ENCODE data around the gene CALHM6.
"Not testable (repeated sequence)": the region's sequence is repeated elsewhere in the genome, so short reads cannot be mapped to it uniquely, and the experiment has no call there.

The CALHM6 gene

GRCh38 chr6:116485559-116486184, 24.5 kb downstream of the CALHM6 start:
- Histone ChIP-seq H3K4me1 (ENCODE audit: low read length) (peaks cover 20% of the 10 kb centered on the region), H3K9me3 (replicated peaks; ENCODE audit: insufficient read depth, low read length) (no peaks in the 10 kb centered on the region), H3K36me3 (replicated peaks; ENCODE audit: insufficient read depth, low read length) (no peaks in the 10 kb centered on the region), H3K27ac (ENCODE audit: low read length) (no peak overlapping the region), H3K9ac (ENCODE audit: low read length) (no peak overlapping the region), H3F3A (ENCODE audit: insufficient read depth, low read length) (no peaks in the 10 kb centered on the region), H4K20me1 (ENCODE audit: insufficient read depth, low read length) (no peaks in the 10 kb centered on the region), H3K27me3 (replicated peaks; ENCODE audit: insufficient read depth, low read length) (no peaks in the 10 kb centered on the region), H3K9me2 (replicated peaks; ENCODE audit: insufficient read depth, low read length) (no peaks in the 10 kb centered on the region), H3K4me2 (ENCODE audit: low read depth, low read length) (no peak overlapping the region), H3K4me3 (ENCODE audit: low read length) (no peak overlapping the region), H2AFZ (ENCODE audit: low read length) (no peak overlapping the region), H3K79me2 (ENCODE audit: low read length) (no peaks in the 10 kb centered on the region)
- DNase-seq: no peak
- no peak for TF ChIP-seq CTCF (IDR thresholded peaks at IDR 0.05; ENCODE audit: low read length)
- TF ChIP-seq EZH2phosphoT487 (IDR thresholded peaks at IDR 0.05; ENCODE audit: low read length): no peak
- TF ChIP-seq EZH2 (optimal IDR thresholded peaks at IDR 0.05; ENCODE audit: low read depth, low read length): no peak

- Histone ChIP-seq H3K9ac (ENCODE audit: low read length) (no peak overlapping the region), H3K27me3 (replicated peaks; ENCODE audit: insufficient read depth, low read length) (no peaks in the 10 kb centered on the region), H3K9me3 (replicated peaks; ENCODE audit: insufficient read depth, low read length) (no peaks in the 10 kb centered on the region), H3K36me3 (replicated peaks; ENCODE audit: insufficient read depth, low read length) (no peaks in the 10 kb centered on the region), H4K20me1 (ENCODE audit: insufficient read depth, low read length) (no peaks in the 10 kb centered on the region), H3K9me2 (replicated peaks; ENCODE audit: insufficient read depth, low read length) (no peaks in the 10 kb centered on the region), H3K4me1 (ENCODE audit: low read length) (no peaks in the 10 kb centered on the region), H3K27ac (ENCODE audit: low read length) (no peak overlapping the region), H3K4me3 (ENCODE audit: low read length) (no peak overlapping the region), H2AFZ (ENCODE audit: low read length) (no peak overlapping the region), H3K4me2 (ENCODE audit: low read depth, low read length) (no peak overlapping the region), H3K79me2 (ENCODE audit: low read length) (no peaks in the 10 kb centered on the region), H3F3A (ENCODE audit: insufficient read depth, low read length) (no peaks in the 10 kb centered on the region)
- DNase-seq: no peak
- TF ChIP-seq EZH2phosphoT487 (IDR thresholded peaks at IDR 0.05; ENCODE audit: low read length) (no peak), EZH2 (optimal IDR thresholded peaks at IDR 0.05; ENCODE audit: low read depth, low read length) (no peak), CTCF (IDR thresholded peaks at IDR 0.05; ENCODE audit: low read length) (no peak)
Observed at GRCh38 chr6:116491610-116492330, 30.6 kb downstream of the CALHM6 start.

GRCh38 chr6:116492331-116493067, 31.3 kb downstream of the CALHM6 start:
- Histone ChIP-seq H3K9me2 (replicated peaks; ENCODE audit: insufficient read depth, low read length) (no peaks in the 10 kb centered on the region), H3K4me3 (ENCODE audit: low read length) (no peak overlapping the region), H3K36me3 (replicated peaks; ENCODE audit: insufficient read depth, low read length) (no peaks in the 10 kb centered on the region), H4K20me1 (ENCODE audit: insufficient read depth, low read length) (no peaks in the 10 kb centered on the region), H3K27me3 (replicated peaks; ENCODE audit: insufficient read depth, low read length) (no peaks in the 10 kb centered on the region), H3K4me1 (ENCODE audit: low read length) (no peaks in the 10 kb centered on the region), H3K79me2 (ENCODE audit: low read length) (no peaks in the 10 kb centered on the region), H3K9ac (ENCODE audit: low read length) (no peak overlapping the region), H3K4me2 (ENCODE audit: low read depth, low read length) (no peak overlapping the region), H3K27ac (ENCODE audit: low read length) (no peak overlapping the region), H2AFZ (ENCODE audit: low read length) (no peak overlapping the region), H3F3A (ENCODE audit: insufficient read depth, low read length) (no peaks in the 10 kb centered on the region), H3K9me3 (replicated peaks; ENCODE audit: insufficient read depth, low read length) (no peaks in the 10 kb centered on the region)
- no peak for TF ChIP-seq EZH2phosphoT487 (IDR thresholded peaks at IDR 0.05; ENCODE audit: low read length)
- TF ChIP-seq EZH2 (optimal IDR thresholded peaks at IDR 0.05; ENCODE audit: low read depth, low read length): no peak
- no peak for TF ChIP-seq CTCF (IDR thresholded peaks at IDR 0.05; ENCODE audit: low read length)
- no peak for DNase-seq

GRCh38 chr6:116495161-116495560, 34.0 kb downstream of the CALHM6 start:
- H3F3A ChIP-seq (ENCODE audit: insufficient read depth, low read length); H3K27ac ChIP-seq (ENCODE audit: low read length); H3K27me3 ChIP-seq (replicated peaks; ENCODE audit: insufficient read depth, low read length); H3K4me2 ChIP-seq (ENCODE audit: low read depth, low read length); H3K4me1 ChIP-seq (ENCODE audit: low read length); H3K36me3 ChIP-seq (replicated peaks; ENCODE audit: insufficient read depth, low read length); DNase-seq; H4K20me1 ChIP-seq (ENCODE audit: insufficient read depth, low read length); H3K9ac ChIP-seq (ENCODE audit: low read length); H3K4me3 ChIP-seq (ENCODE audit: low read length); H3K9me2 ChIP-seq (replicated peaks; ENCODE audit: insufficient read depth, low read length); H3K79me2 ChIP-seq (ENCODE audit: low read length); H3K9me3 ChIP-seq (replicated peaks; ENCODE audit: insufficient read depth, low read length); H2AFZ ChIP-seq (ENCODE audit: low read length): not testable (repeated sequence)
